ENCODE results near the gene SNTN.

SNTN gene

DNA sequence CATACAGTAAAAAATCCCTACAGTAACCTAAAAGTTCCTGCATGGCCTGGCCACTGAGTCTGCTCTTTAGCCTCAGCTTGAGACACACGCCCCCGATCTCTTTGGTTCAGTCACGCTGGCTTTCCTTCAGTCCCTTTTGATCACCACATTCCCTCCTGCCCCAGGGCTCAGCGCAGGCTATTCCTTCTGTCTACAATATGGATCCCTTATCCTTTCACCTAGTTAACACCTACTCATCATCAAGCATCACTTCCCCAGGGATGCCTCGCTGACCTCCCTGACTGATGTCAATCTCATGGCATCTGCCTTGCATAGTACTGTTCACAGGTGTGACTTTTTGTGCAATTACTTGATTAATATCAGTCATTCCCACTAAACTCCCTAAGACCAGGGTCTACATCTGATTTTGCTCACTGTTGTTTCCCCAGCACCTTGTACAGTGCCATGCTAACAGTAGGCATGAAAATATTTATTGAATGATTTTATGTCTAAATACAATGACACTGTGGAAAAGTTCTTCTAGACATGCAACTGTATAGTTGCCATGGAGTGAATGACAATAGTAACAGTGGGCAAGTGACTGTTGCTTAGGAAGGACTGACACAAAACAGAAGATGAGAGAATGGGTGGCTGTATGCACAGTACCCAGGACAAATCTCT lies at the start of gene SNTN:
TSS of gene SNTN (plus strand) at position 610 of the 660 bp plus-strand sequence. CDS start at position 623, 13 bp downstream.
- TF ChIP-seq, protein P1, sequence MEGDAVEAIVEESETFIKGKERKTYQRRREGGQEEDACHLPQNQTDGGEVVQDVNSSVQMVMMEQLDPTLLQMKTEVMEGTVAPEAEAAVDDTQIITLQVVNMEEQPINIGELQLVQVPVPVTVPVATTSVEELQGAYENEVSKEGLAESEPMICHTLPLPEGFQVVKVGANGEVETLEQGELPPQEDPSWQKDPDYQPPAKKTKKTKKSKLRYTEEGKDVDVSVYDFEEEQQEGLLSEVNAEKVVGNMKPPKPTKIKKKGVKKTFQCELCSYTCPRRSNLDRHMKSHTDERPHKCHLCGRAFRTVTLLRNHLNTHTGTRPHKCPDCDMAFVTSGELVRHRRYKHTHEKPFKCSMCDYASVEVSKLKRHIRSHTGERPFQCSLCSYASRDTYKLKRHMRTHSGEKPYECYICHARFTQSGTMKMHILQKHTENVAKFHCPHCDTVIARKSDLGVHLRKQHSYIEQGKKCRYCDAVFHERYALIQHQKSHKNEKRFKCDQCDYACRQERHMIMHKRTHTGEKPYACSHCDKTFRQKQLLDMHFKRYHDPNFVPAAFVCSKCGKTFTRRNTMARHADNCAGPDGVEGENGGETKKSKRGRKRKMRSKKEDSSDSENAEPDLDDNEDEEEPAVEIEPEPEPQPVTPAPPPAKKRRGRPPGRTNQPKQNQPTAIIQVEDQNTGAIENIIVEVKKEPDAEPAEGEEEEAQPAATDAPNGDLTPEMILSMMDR (IDR thresholded peaks at IDR 0.05; ENCODE audit: insufficient read depth, low read depth, low read length, missing control alignments) = no peak
- DNase-seq (ENCODE audit: low read depth) = no peak

DNA sequence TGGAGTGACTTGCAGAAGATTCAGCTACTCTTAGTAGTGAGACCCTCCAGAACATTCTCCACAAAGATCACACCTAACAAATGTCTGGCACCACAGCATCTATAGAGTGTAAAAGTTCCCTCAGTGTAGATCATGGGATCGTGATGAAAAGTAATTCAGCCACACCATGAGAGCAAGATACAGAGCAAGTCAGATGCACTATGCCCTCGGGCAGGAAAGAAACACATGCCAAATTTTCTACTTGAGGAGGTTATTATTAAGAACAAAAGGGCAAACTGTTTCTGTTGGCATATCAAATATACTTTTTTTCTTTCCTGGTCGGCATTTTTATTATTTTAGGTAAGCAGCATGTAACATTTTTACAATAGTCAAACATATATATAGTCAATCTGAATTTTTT lies 44.8 kb upstream of the SNTN start:
- TF ChIP-seq, protein P1 (IDR thresholded peaks at IDR 0.05; ENCODE audit: insufficient read depth, low read depth, low read length, missing control alignments) = no peak
- H3K4me3 ChIP-seq (ENCODE audit: low read depth, low read length) = no peak overlapping the region
- DNase-seq (ENCODE audit: low read depth) = no peak

More for the DNA sequence above, at the start of gene SNTN:
- no peak within 1 kb of the TSS for H3K4me3 ChIP-seq (ENCODE audit: low read depth, low read length)

DNA sequence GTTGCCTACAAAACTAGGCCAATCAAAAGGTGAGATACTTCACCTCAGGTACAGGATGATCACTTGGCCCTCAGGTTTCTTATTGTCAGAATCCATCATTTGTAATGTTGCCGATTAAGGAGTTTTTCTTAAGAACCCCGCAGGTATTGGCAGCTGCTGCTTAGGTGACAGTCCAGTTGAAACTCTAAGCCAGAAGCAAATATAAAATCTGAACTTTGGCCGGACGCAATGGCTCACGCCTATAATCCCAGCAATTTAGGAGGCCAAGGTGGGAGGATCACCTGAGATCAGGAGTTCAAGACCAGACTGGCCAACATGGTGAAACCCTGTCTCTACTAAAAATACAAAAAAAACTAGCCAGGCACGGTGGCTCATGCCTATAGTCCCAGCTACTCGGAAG lies 43.1 kb upstream of the SNTN start:
- TF ChIP-seq, protein P1 (IDR thresholded peaks at IDR 0.05; ENCODE audit: insufficient read depth, low read depth, low read length, missing control alignments) = no peak
- H3K4me3 ChIP-seq (ENCODE audit: low read depth, low read length) = no peak overlapping the region
- no peak for DNase-seq (ENCODE audit: low read depth)

DNA sequence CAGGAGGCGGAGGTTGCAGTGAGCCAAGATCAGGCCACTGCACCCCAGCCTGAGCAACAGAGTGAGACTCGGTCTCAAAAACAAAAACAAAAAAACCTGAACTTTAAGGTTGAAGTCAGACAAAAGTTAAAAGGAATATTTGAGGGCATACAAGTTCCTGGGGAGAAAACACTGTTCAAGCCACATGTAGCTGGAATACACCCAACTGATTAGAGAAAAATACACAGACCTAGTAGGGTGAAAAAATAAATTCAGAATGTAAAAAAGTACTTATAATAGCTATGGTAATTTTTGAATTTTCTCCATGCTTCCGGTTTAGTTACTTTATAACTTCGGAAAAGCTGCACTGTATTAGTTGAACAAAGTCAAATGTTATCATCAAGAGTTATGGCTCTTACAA lies 42.6 kb upstream of the SNTN start:
- no peak overlapping the region for H3K4me3 ChIP-seq (ENCODE audit: low read depth, low read length)
- TF ChIP-seq, protein P1 (IDR thresholded peaks at IDR 0.05; ENCODE audit: insufficient read depth, low read depth, low read length, missing control alignments) = no peak
- DNase-seq (ENCODE audit: low read depth) = no peak

DNA sequence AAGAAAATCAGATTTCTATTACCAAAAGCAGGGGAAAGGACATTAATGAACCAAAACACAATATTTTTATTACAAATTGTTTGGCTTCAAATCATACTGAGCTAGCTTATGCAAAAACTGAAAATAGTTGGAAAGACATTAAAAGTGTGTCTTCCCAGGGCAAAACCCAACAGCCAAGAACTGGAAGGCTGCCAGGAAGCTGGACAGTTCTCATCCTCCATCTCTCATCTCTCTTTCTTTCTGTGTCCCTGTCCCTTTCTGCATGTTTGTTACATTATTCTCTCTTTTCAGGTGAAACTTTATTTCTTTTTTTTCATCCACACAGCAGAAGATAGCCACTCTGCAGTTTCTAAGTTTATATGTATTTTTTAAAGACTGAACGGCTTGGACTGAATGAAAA lies 41.1 kb upstream of the SNTN start:
- H3K4me3 ChIP-seq (ENCODE audit: low read depth, low read length) = no peak overlapping the region
- no peak for DNase-seq (ENCODE audit: low read depth)
- TF ChIP-seq, protein P1 (IDR thresholded peaks at IDR 0.05; ENCODE audit: insufficient read depth, low read depth, low read length, missing control alignments) = no peak

DNA sequence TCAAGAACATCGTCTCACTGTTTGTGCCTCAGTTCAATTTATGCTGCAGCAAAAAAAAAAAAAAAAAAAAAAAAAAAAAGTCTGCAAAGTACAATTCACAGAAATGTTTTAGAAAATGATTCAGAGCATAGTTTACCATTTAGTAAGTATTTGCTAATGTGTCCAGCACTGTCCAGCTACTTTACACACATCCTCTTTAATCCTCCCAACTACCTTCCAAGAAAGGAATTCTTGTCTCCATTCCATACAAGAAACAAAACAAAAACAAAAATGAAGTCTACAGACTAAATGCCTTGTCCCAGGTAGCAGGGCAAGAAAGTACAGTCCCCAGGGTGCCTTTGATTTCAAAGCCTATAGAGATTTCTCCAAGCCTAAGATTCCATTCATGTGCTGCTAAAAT lies 38.9 kb upstream of the SNTN start:
- TF ChIP-seq, protein P1 (IDR thresholded peaks at IDR 0.05; ENCODE audit: insufficient read depth, low read depth, low read length, missing control alignments) = no peak
- H3K4me3 ChIP-seq (ENCODE audit: low read depth, low read length) = no peak overlapping the region
- DNase-seq (ENCODE audit: low read depth) = no peak

GRCh38 chr3:63617391-63617790 lies 35.1 kb upstream of the SNTN start:
- TF ChIP-seq, protein P1 (IDR thresholded peaks at IDR 0.05; ENCODE audit: insufficient read depth, low read depth, low read length, missing control alignments) = no peak
- DNase-seq (ENCODE audit: low read depth) = no peak
- H3K4me3 ChIP-seq (ENCODE audit: low read depth, low read length) = no peak overlapping the region
